GM19455 (cell line): ENCODE data around the gene RAB27A.
"Not testable (repeated sequence)": the region's sequence is repeated elsewhere in the genome, so short reads cannot be mapped to it uniquely, and the experiment has no call there.

Source experiments
- ATAC-seq: cut with Tn5 transposase; IDR thresholded peaks from one replicate; pipeline ENCODE4 v1.9.1; 2021; ENCODE audit not compliant: unreplicated experiment

The RAB27A gene

GRCh38 chr15:55289746-55290527 lies at the start of gene RAB27A:
TSS of gene RAB27A (minus strand) at chr15:55289813. CDS start at chr15:55234934, 54,879 bp downstream.
- peak; percentile 67 for ATAC-seq

DNA sequence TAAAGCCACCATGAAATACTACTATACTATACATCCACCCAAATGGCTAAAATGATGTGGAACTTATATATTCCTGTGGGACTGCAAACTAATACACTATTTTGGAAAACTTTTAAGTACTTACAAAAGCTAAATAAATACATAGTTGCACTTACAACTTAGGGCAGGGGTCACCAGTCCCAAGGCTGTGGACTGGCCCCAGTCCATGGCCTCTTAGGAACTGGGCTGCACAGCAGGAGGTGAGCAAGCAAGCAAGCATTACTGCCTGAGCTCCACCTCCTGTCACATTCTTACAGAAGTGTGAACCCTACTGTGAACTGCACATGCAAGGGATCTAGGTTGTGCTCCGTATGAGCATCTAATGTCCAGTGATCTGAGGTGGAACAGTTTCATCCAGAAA lies 47.5 kb upstream of the RAB27A start:
- no peak for ATAC-seq

GRCh38 chr15:55334997-55335396 lies 45.4 kb upstream of the RAB27A start:
- ATAC-seq, result no peak

DNA sequence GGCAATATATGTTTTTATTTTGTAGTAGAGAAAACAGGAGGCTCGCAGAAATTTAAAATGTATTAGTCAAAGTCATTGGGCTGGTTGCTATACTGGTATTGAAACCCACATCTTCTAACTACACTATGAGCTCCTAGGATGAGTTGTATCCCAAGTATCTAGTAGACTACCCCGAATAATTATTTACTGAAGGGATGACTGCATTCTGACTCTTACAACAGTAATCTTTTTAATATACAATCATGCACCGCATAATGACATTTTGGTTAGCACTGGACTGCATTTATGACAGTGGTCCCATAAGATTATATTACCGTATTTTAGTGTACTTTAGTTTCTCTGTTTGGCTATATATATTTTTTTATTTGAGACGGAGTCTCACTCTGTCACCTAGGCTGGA lies 44.8 kb upstream of the RAB27A start:
- ATAC-seq, result no peak

- no peak for ATAC-seq
Observed at GRCh38 chr15:55327387-55327786, 37.8 kb upstream of the RAB27A start.

- no peak for ATAC-seq
Observed at GRCh38 chr15:55322467-55322866, 32.9 kb upstream of the RAB27A start.

DNA sequence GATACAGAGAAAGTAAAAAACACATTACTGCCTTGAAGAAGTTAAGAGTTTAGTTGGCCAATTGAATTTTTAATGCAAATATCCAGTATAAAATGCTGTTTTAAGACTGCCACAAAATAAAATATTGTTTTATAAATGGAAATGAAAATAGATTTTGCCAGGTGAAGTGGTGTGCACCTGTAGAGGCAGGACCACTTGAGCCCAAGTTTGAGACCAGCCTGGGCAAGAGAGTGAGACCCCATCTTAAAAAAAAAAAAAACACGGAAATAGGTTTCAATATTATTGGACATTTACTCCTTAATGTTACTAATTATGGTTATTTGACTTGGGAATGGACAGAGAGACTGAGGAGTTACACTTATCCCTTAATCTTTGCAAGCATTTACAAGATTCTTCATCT lies 31.4 kb upstream of the RAB27A start:
- no peak for ATAC-seq

DNA sequence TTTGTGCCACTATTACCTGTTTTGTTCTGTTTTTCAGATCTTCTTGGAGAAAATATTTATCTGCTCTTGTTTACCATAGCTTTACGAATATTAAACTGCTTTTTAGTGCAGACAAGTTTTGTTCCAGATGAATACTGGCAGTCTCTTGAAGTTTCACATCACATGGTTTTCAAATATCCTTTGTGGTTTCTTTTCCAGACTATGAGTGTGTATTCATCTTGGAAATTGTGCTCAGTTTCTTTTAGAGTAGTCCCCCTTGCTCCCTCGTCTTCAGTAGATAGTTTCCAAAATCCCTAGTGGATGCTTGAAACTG lies 30.6 kb upstream of the RAB27A start:
- ATAC-seq, result no peak

DNA sequence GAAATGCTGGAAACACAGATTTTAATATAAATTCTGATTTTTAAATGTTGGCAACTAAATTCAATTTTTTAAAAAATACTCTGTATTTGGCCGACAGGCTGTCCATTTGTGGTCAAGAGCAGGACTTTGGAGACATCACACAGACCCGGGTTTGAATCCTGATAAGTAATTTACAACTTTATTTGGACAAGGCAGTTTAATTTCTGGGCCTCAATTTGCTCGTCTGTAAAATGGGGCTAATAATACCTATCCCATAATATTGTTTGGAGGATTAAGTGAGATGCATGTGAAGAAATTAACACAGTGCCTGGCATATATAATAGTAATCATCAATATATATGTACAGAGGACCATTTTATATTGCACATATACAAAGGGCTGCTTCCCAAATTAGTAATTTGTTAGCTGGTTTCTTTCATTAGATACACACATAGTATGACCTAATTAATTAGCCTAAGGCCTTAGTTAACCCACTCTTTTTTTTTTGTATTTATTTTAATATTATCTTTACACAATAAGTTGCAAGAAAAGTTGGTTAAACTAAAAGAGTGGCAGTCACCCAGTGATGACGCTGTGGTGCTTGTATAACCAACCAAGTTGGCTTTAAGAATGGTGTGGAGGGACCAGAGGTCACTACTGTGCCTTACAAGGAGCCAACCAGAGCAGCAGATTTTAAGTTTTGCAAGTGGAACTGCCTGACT lies 30.1 kb upstream of the RAB27A start:
- peak; percentile 47 for ATAC-seq

GRCh38 chr15:55318588-55319494 lies 29.2 kb upstream of the RAB27A start, which contains the start of the genes PIGB and PIGBOS1:
TSS of gene PIGB (plus strand) at chr15:55319222. CDS start at chr15:55319251, 29 bp downstream.
TSS of gene PIGBOS1 (minus strand) at chr15:55319123. CDS start at chr15:55317792, 1,331 bp downstream.
- peak; percentile 89 for ATAC-seq

GRCh38 chr15:55302801-55303200 lies 13.2 kb upstream of the RAB27A start:
- ATAC-seq, result not testable (repeated sequence)

GRCh38 chr15:55297315-55297714 lies 7.7 kb upstream of the RAB27A start:
- no peak for ATAC-seq

- ATAC-seq, result peak; percentile 82
Observed at GRCh38 chr15:55290528-55291057, 980 bp upstream of the RAB27A start.

GRCh38 chr15:55289011-55289745 lies 435 bp downstream of the RAB27A start:
- peak; percentile 44 for ATAC-seq

- no peak for ATAC-seq
Observed at GRCh38 chr15:55288006-55288717, 1.5 kb downstream of the RAB27A start.

DNA sequence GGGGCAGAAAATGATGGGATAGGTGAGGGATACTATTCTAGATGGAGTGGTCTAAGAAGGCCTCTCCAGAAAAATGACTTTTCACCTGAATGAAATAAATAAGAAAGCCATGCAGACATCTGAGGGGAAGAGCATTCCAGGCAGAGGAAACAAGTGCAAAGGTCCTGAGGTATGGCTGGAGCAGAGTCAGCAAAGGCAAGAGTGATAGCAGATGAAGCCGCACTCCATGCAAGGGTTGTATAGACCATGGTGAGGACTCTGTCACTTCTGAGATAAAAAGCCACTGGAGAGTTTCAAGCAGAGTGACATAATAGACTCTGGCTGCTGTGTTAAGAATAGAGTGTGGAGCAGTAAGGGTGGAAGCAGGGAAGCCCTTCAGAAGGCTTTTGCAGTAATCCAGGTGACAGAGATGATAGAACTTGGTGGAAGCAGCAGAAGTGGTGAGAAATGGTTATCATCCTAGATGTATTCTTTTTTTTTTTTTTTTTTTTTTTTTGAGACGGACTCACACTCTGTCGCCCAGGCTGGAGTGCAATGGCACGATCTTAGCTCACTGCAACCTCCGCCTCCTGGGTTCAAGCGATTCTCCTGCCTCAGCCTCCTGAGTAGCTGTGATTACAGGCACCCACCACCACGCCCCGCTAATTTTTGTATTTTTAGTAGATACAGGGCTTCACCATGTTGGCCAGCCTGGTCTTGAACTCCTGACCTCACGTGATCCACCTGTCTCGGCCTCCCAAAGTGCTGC lies 3.0 kb downstream of the RAB27A start:
- ATAC-seq, result not testable (repeated sequence)

DNA sequence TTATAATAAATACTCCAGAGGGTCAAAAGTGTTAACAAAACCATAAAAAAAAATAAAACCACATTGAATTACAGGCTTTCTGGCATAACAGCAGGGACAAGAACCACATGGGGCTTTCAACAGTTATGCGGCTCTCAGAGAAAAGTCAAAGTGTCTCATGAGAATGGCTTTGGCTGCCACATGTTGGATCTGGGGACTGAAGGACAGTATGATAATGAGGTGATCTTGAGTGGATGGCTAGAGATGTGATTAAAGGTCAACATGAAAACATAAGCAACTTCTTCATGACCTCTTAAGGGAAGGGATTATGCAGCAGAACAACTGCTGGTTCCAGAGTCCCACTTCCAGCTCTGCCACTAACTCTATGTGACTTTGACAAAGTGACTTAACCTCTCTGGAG lies 5.2 kb downstream of the RAB27A start:
- ATAC-seq, result no peak

- ATAC-seq, result no peak
Observed at GRCh38 chr15:55283379-55284147, 6.0 kb downstream of the RAB27A start.
